Measurements from ENCODE around the gene FOXI3.
"Not testable (repeated sequence)": the region's sequence is repeated elsewhere in the genome, so short reads cannot be mapped to it uniquely, and the experiment has no call there.

The FOXI3 gene

GRCh38 chr2:88437010-88437409 lies 15.5 kb downstream of the FOXI3 start:
- DNase-seq: no peak

DNA sequence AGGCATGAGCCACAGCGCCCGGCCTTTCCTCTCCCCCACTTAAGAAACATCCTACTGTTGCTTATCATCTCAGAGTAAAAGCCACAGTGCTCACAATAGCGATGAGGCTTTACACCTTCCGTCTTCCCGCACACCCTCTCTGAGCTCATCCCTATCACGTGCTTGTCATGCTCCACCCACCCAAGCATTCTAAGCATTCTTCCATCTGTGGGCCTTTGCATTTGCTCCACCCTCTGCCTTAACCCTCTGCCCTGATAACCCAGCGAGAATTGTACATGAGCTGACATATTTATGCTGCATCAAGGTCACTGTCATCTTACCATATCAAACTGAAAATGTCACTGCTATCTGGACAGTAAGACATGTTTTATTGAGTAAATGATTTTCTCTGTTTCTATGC lies 22.6 kb downstream of the FOXI3 start:
- no peak for DNase-seq

GRCh38 chr2:88423733-88424132 lies 28.8 kb downstream of the FOXI3 start:
- DNase-seq: no peak

DNA sequence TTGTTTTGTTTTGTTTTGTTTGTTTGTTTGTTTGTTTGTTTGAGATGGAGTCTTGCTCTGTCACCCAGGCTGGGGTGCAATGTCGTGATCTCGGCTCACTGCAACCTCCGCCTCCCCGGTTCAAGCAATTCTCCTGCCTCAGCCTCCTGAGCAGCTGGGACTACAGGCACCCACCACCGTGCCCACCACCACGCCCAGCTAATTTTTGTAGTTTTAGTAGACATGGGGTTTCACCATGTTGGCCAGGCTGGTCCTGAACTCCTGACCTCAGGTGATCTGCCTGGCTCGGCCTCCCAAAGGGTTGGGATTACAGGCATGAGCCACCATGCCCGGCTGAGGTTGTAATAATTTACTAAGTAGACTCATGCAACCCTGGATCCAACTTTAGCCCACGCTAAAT lies 33.4 kb downstream of the FOXI3 start:
- DNase-seq: not testable (repeated sequence)

GRCh38 chr2:88416016-88416663 lies 36.4 kb downstream of the FOXI3 start:
- no peak for DNase-seq

- not testable (repeated sequence) for DNase-seq
Observed at GRCh38 chr2:88408870-88409269, 43.6 kb downstream of the FOXI3 start.

DNA sequence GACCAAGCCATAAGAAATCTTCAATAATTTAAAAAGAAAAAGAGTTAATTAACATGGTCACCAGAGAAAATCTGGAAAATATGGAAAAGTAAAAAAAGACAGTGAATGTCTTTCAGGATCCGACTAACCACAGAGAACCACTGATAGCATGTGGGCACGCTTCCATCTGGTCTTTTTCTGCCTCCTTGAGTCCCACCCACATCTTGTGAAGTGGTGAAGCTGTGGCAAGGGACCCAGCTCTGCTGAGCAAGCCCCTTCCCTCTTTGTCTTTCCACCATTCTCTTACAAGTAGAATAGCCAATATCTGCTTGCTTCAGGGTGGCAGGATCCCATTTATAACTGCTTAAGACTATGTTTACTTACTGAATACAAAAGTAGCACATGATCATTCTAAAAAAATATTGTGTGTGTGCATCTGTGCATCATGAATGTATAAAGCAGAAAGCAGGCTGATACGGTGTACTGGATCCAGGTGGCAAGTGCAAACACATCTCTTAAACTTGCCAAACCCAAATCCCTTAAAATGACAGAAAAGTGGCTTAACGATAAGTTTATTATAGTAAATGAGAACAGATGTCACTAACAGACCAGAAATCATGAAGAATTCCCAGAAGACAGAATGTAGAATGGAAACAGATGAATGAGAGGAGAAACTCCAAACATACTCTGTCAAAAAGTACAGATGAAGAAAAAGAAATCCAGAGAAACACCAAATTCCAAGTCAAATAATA lies 52.3 kb downstream of the FOXI3 start:
- DNase-seq: no peak

DNA sequence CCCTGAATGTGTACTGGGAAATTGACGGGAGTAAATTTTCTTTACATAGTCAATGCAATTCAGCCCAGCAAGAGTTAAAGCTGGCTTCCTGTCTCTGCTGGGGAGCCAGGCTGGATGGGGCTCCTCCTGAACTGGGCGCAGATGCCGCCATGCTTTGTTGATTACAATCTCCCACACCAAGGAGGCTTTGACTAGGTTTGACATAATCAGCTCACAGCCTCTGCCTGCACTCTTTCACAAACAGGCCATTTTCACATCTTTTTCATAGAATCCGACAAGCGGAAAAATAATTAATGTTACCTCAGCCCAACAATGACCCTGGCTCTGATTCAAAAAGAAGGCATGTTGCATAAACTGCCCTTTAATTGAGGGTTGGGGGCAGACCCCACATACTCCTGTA lies 54.3 kb downstream of the FOXI3 start:
- no peak for DNase-seq
